DND-41 (cell line): ENCODE measurements around the gene KIF3B.

Experiments
- EZH2 ChIP-seq: IDR thresholded peaks from 3 replicates; pipeline ENCODE4 v1.6.1; 2012; ENCODE audit warnings: borderline replicate concordance, low read depth, mild to moderate bottlenecking, moderate library complexity, low read length, inconsistent platforms; ENCODE audit not compliant: severe bottlenecking
- TF ChIP-seq, protein P1 (sequence below): IDR thresholded peaks from 2 replicates; pipeline ENCODE4 v1.5.1; 2012; ENCODE audit warnings: borderline replicate concordance, low read length, moderate library complexity, mild to moderate bottlenecking; ENCODE audit not compliant: poor library complexity, severe bottlenecking; ENCODE audit errors: extremely low read depth

GRCh38 chr20:32355417-32355841, 78.0 kb downstream of the KIF3B start:
- TF ChIP-seq, protein P1, sequence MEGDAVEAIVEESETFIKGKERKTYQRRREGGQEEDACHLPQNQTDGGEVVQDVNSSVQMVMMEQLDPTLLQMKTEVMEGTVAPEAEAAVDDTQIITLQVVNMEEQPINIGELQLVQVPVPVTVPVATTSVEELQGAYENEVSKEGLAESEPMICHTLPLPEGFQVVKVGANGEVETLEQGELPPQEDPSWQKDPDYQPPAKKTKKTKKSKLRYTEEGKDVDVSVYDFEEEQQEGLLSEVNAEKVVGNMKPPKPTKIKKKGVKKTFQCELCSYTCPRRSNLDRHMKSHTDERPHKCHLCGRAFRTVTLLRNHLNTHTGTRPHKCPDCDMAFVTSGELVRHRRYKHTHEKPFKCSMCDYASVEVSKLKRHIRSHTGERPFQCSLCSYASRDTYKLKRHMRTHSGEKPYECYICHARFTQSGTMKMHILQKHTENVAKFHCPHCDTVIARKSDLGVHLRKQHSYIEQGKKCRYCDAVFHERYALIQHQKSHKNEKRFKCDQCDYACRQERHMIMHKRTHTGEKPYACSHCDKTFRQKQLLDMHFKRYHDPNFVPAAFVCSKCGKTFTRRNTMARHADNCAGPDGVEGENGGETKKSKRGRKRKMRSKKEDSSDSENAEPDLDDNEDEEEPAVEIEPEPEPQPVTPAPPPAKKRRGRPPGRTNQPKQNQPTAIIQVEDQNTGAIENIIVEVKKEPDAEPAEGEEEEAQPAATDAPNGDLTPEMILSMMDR = no peak
- no peak for TF ChIP-seq EZH2
